MCF 10A (cell line): ENCODE measurements around the gene ADNP2. TPM values are rescaled to one million over a fixed set of nuclear protein-coding genes. Genes with fewer than 3 reads are reported as not detected.

ENCODE experiments used
- BruUV-seq: library from RNA; stranded (reverse); fragments of 400-500 nt; replicated peaks from 2 replicates; lab custom pipeline; 2021; lab: Mats Ljungman, UMichigan
- CTCF ChIA-PET: fragments of 300-600 bp; sonication (Branson Sonifier 250); formaldehyde crosslinking; extraction: SDS; loops from one replicate; lab custom pipeline; 2021; ENCODE audit warnings: antibody characterized with exemption, inconsistent platforms; lab: Yijun Ruan, JAX
- POLR2A ChIA-PET: fragments of 300-600, 350-650 bp; sonication (Branson Sonifier 250); formaldehyde crosslinking; extraction: SDS; loops from one replicate; lab custom pipeline; 2020; ENCODE audit warnings: antibody characterized with exemption, inconsistent platforms; lab: Yijun Ruan, JAX
- DNase-seq: peaks from one replicate; pipeline ENCODE4 v3.0.0-alpha.2; 2018; ENCODE audit not compliant: unreplicated experiment
- H3K27ac Mint-ChIP-seq: one replicate; pipeline ENCODE4 v1.8.0; 2022; ENCODE audit warnings: mild to moderate bottlenecking, low read depth, mixed read lengths; ENCODE audit not compliant: unreplicated experiment
- H3K27me3 Mint-ChIP-seq: one replicate; pipeline ENCODE4 v1.8.0; 2022; ENCODE audit warnings: mixed read lengths; ENCODE audit not compliant: insufficient read depth, unreplicated experiment
- H3K36me3 Mint-ChIP-seq: one replicate; pipeline ENCODE4 v1.8.0; 2022; ENCODE audit warnings: mild to moderate bottlenecking, moderate library complexity, mixed read lengths; ENCODE audit not compliant: insufficient read depth, unreplicated experiment
- H3K4me1 Mint-ChIP-seq: one replicate; pipeline ENCODE4 v1.8.0; 2022; ENCODE audit warnings: mixed read lengths; ENCODE audit not compliant: insufficient read depth, unreplicated experiment
- H3K4me3 Mint-ChIP-seq: one replicate; pipeline ENCODE4 v1.8.0; 2022; ENCODE audit warnings: mild to moderate bottlenecking, moderate library complexity, mixed read lengths; ENCODE audit not compliant: unreplicated experiment
- H3K9me3 Mint-ChIP-seq: one replicate; pipeline ENCODE4 v1.8.0; 2022; ENCODE audit warnings: mixed read lengths; ENCODE audit not compliant: unreplicated experiment
- CTCF ChIP-seq: fragments of 200-600 bp; IDR thresholded peaks from one replicate; pipeline ENCODE4 v1.8.0; 2022; ENCODE audit warnings: antibody characterized with exemption, mild to moderate bottlenecking; ENCODE audit not compliant: unreplicated experiment
- intact Hi-C: fragments of 100-400 bp; cut with micrococcal nuclease; formaldehyde crosslinking; loops from 2 replicates; pipeline ENCODE4 v1.14.1; 2022
- total RNA-seq: library from RNA; stranded (reverse); gene quantifications from 2 replicates; pipeline ENCODE4 v1.2.3, GENCODE V29; 2022

Gene ADNP2
- total RNA-seq, 1 experiment from 2014 or later, result 19.6 TPM

- POLR2A ChIA-PET, result interaction anchor here (1.0 to 1.5 kb wide), 2 partner anchors 21 to 23 kb away, joined by 3 read pairs; no protein-coding TSS in a partner anchor
- intact Hi-C loops, result no loop called here
Observed at GRCh38 chr18:80184243-80184772, 75.2 kb downstream of the ADNP2 start.

GRCh38 chr18:80185545-80185944 is 76.5 kb downstream of the ADNP2 start:
- POLR2A ChIA-PET, result no interaction called here
- H3K36me3 Mint-ChIP-seq, result peaks cover 17% of the 10 kb centered on the region
- no TSS peak for BruUV-seq
- intact Hi-C loops, result no loop called here
- DNase-seq, result no peak
- CTCF ChIA-PET, result no interaction called here
- no peak overlapping the region for H3K4me3 Mint-ChIP-seq
- no peaks in the 10 kb centered on the region for H3K9me3 Mint-ChIP-seq
- H3K27ac Mint-ChIP-seq, result no peak overlapping the region
- no peaks in the 10 kb centered on the region for H3K4me1 Mint-ChIP-seq
- TF ChIP-seq CTCF, result no peak
- H3K27me3 Mint-ChIP-seq, result no peaks in the 10 kb centered on the region

More at GRCh38 chr18:80184243-80184772, 75.2 kb downstream of the ADNP2 start:
- no peak for DNase-seq
- CTCF ChIA-PET, result interaction anchor here (0.6 to 5.5 kb wide), 2 partner anchors 14 to 30 kb away, joined by 3 to 36 read pairs; no protein-coding TSS in a partner anchor
- Mint-ChIP-seq H3K27ac (no peak overlapping the region), H3K4me3 (no peak overlapping the region), H3K27me3 (no peaks in the 10 kb centered on the region), H3K4me1 (peaks cover 7% of the 10 kb centered on the region), H3K9me3 (no peaks in the 10 kb centered on the region), H3K36me3 (peaks cover 12% of the 10 kb centered on the region)
- no TSS peak for BruUV-seq
- TF ChIP-seq CTCF, result no peak

GRCh38 chr18:80187956-80188642 is 79.0 kb downstream of the ADNP2 start:
- Mint-ChIP-seq H3K4me3 (no peak overlapping the region), H3K4me1 (no peaks in the 10 kb centered on the region), H3K9me3 (no peaks in the 10 kb centered on the region), H3K27ac (no peak overlapping the region), H3K27me3 (no peaks in the 10 kb centered on the region), H3K36me3 (peaks cover 17% of the 10 kb centered on the region)
- CTCF ChIA-PET, result no interaction called here
- POLR2A ChIA-PET, result no interaction called here
- intact Hi-C loops, result no loop called here
- TF ChIP-seq CTCF, result no peak
- no TSS peak for BruUV-seq
- no peak for DNase-seq

GRCh38 chr18:80188643-80189530 is 79.8 kb downstream of the ADNP2 start:
- Mint-ChIP-seq H3K27me3 (no peaks in the 10 kb centered on the region), H3K9me3 (no peaks in the 10 kb centered on the region), H3K36me3 (peaks cover 17% of the 10 kb centered on the region), H3K4me1 (no peaks in the 10 kb centered on the region), H3K4me3 (no peak overlapping the region), H3K27ac (no peak overlapping the region)
- ChIA-PET CTCF (interaction anchor here (0.5 to 1.9 kb wide), 2 partner anchors 7 to 18 kb away, joined by 3 to 6 read pairs; no protein-coding TSS in a partner anchor), POLR2A (no interaction called here)
- no peak for TF ChIP-seq CTCF
- intact Hi-C loops, result no loop called here
- no TSS peak for BruUV-seq
- DNase-seq, result no peak
